Measurements from ENCODE around the gene PGP. TPM values are rescaled to one million over a fixed set of nuclear protein-coding genes. Genes with fewer than 3 reads are reported as not detected.

Gene PGP
- total RNA-seq, 2 experiments from 2014 or later, result 11.5 to 15.0 TPM

- Mint-ChIP-seq H3K9me3 (ENCODE audit: low read depth) (no peaks in the 10 kb centered on the region), H3K4me3 (no peak overlapping the region), H3K27ac (no peak overlapping the region), H3K27me3 (no peaks in the 10 kb centered on the region), H3K4me1 (no peaks in the 10 kb centered on the region), H3K36me3 (ENCODE audit: low read depth) (peaks cover 15% of the 10 kb centered on the region)
- POLR2A ChIA-PET, result no interaction called here
- DNase-seq (no peak), ATAC-seq (no peak)
- intact Hi-C loops (cut with DNase I, micrococcal nuclease), result no loop called here
- CTCF ChIA-PET, result no interaction called here
These were observed 44.6 kb downstream of the PGP start for GRCh38 chr16:2170080-2170479.

DNA sequence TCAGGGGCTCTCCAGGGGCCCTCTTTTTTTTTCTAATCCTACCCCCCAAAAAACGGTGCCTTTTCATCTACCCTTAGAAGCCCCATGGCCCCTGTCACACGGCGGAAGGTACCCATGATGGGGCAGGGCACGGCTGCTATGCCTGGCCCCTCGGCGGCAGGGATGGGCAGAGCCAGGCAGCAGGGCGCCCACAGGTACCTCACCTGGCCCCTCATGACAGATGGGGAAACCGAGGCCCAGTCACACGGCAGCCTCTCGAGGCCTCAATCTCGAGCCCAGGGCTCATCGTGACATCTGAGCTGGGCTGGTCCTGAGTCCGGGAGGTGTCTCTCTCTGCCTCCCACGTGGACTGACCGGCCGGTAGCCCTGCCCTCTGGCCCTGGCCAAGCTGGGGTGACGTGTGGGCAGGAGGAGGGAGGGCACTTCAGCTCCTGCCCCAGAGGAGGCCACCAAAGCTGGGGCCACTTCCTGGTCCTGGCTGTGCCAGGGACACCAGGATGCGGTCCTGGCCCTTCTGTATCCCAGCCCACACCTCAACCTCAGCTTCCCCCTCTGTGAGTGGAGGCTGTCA is 47.5 kb downstream of the PGP start:
- ChIA-PET CTCF (interaction anchor here (0.6 to 0.7 kb wide), 2 partner anchors 12 to 22 kb away, joined by 3 read pairs; no protein-coding TSS in a partner anchor), POLR2A (no interaction called here)
- Mint-ChIP-seq H3K36me3 (ENCODE audit: low read depth) (peaks cover 5% of the 10 kb centered on the region), H3K27me3 (no peaks in the 10 kb centered on the region), H3K27ac (no peak overlapping the region), H3K4me3 (no peak overlapping the region), H3K9me3 (ENCODE audit: low read depth) (no peaks in the 10 kb centered on the region), H3K4me1 (no peaks in the 10 kb centered on the region)
- intact Hi-C loops (cut with DNase I, micrococcal nuclease), result no loop called here
- DNase-seq (no peak), ATAC-seq (no peak)

- no peak for DNase-seq
- POLR2A ChIA-PET, result no interaction called here
- intact Hi-C loops (cut with DNase I, micrococcal nuclease), result no loop called here
- CTCF ChIA-PET, result interaction anchor here (0.7 kb wide), 1 partner anchor 11 kb away, joined by 3 read pairs; no protein-coding TSS in a partner anchor
- no peaks in the 10 kb centered on the region for H3K9me3 Mint-ChIP-seq (ENCODE audit: low read depth)
- no peaks in the 10 kb centered on the region for H3K4me1 Mint-ChIP-seq
- peaks cover 5% of the 10 kb centered on the region for H3K36me3 Mint-ChIP-seq (ENCODE audit: low read depth)
- H3K27ac Mint-ChIP-seq, result no peak overlapping the region
- H3K27me3 Mint-ChIP-seq, result no peaks in the 10 kb centered on the region
- H3K4me3 Mint-ChIP-seq, result no peak overlapping the region
- no peak for ATAC-seq
These were observed 48.2 kb downstream of the PGP start for GRCh38 chr16:2166263-2167067.

GRCh38 chr16:2165861-2166260 is 48.8 kb downstream of the PGP start:
- intact Hi-C loops (cut with DNase I, micrococcal nuclease), result no loop called here
- Mint-ChIP-seq H3K9me3 (ENCODE audit: low read depth) (no peaks in the 10 kb centered on the region), H3K4me1 (no peaks in the 10 kb centered on the region), H3K27ac (no peak overlapping the region), H3K27me3 (no peaks in the 10 kb centered on the region), H3K4me3 (no peak overlapping the region), H3K36me3 (ENCODE audit: low read depth) (peaks cover 5% of the 10 kb centered on the region)
- ATAC-seq (no peak), DNase-seq (no peak)
- ChIA-PET CTCF (no interaction called here), POLR2A (no interaction called here)

DNA sequence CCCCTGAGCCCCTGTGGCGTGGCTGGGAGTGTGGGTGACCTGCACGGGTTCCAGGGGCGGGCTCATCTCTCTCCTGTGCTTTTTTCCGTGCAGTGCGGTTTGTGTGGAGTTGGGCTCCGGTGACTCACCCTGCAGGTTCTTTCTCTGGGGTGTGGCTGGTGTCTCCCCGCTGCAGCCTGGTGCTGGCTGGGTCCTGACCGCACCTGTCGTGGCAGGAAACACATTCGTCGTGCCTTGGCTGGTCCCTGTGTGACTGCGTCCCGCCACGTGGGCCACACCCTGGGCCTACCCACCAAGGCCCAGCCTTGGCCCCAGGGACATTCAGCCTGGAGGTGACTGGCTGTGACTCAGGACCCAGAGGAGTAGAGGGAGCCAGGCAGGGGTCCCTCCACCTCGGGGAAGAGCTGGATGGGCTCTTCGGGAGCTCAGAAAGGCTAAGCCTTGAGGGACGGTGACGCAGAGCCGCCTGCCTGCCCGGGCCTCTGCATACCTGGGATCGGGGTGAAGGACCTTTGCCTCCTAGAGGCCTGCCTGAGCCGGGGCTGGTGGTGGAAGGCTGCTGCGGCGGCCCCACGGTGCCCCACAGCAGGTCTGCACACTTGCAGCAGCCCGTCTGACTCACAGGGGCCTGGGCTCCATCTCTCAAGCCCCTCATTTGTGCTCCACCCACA is 51.3 kb downstream of the PGP start:
- Mint-ChIP-seq H3K4me3 (no peak overlapping the region), H3K36me3 (ENCODE audit: low read depth) (peaks cover 5% of the 10 kb centered on the region), H3K27me3 (no peaks in the 10 kb centered on the region), H3K4me1 (peaks cover 6% of the 10 kb centered on the region), H3K27ac (no peak overlapping the region), H3K9me3 (ENCODE audit: low read depth) (no peaks in the 10 kb centered on the region)
- ChIA-PET POLR2A (no interaction called here), CTCF (no interaction called here)
- ATAC-seq (no peak), DNase-seq (no peak)
- intact Hi-C loops (cut with DNase I, micrococcal nuclease), result no loop called here

GRCh38 chr16:2162676-2163118 is 51.9 kb downstream of the PGP start:
- ATAC-seq (no peak), DNase-seq (no peak)
- Mint-ChIP-seq H3K4me3 (no peak overlapping the region), H3K9me3 (ENCODE audit: low read depth) (no peaks in the 10 kb centered on the region), H3K36me3 (ENCODE audit: low read depth) (peaks cover 5% of the 10 kb centered on the region), H3K27ac (no peak overlapping the region), H3K4me1 (peaks cover 10% of the 10 kb centered on the region), H3K27me3 (no peaks in the 10 kb centered on the region)
- CTCF ChIA-PET, result no interaction called here
- intact Hi-C loops (cut with DNase I, micrococcal nuclease), result no loop called here
- POLR2A ChIA-PET, result no interaction called here

DNA sequence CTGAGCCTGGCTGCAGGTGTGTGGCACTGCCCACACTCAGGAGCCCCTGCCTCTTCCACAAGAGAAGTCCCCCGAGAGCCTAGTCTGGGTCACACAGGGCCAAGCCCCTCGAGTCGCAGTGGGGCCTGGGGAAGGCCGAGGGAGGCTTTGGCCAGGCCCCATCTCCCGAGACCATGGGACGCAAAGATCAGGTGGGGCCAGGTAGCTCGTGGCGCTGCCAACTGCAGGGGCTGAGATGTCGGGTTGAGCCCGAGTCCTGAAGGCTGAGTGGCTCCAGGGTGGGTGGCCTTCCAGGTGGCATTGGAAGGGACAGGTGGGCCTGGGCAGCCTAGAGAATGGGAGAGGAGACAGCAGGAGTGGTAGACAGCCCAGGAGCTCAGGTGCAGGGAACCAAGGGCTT is 52.7 kb downstream of the PGP start:
- H3K27me3 Mint-ChIP-seq, result no peaks in the 10 kb centered on the region
- DNase-seq, result no peak
- no peak overlapping the region for H3K27ac Mint-ChIP-seq
- no peaks in the 10 kb centered on the region for H3K9me3 Mint-ChIP-seq (ENCODE audit: low read depth)
- ChIA-PET CTCF (interaction anchor here (0.6 kb wide), 1 partner anchor 20 kb away, joined by 3 read pairs; no protein-coding TSS in a partner anchor), POLR2A (no interaction called here)
- H3K36me3 Mint-ChIP-seq (ENCODE audit: low read depth), result peaks cover 5% of the 10 kb centered on the region
- H3K4me1 Mint-ChIP-seq, result peaks cover 17% of the 10 kb centered on the region
- no peak for ATAC-seq
- intact Hi-C loops (cut with DNase I, micrococcal nuclease), result no loop called here
- no peak overlapping the region for H3K4me3 Mint-ChIP-seq

Other genes with a start within 250 kb of the PGP start
- not detected for gene RNF151, start 248.0 kb downstream of the PGP start, total RNA-seq
- 10 to 100 TPM; 47.4 to 48.6 TPM for gene TBL3, start 242.8 kb downstream of the PGP start, total RNA-seq
- gene NOXO1, start 233.4 kb downstream of the PGP start, total RNA-seq, result not detected
- 10 to 100 TPM; 25.0 to 25.8 TPM for gene GFER, start 230.6 kb downstream of the PGP start, total RNA-seq
- gene SYNGR3, start 224.9 kb downstream of the PGP start, total RNA-seq, result 1 to 10 TPM; 4.8 to 5.9 TPM
- 10 to 100 TPM; 64.6 to 69.8 TPM for gene ZNF598, start 205.0 kb downstream of the PGP start, total RNA-seq
- gene NPW, start 195.1 kb downstream of the PGP start, total RNA-seq, result 1 to 10 TPM; 2.0 to 2.8 TPM
- gene NHERF2, start 187.9 kb downstream of the PGP start, total RNA-seq, result 1 to 10 TPM; 1.9 to 2.7 TPM
- gene NTHL1, start 167.0 kb downstream of the PGP start, total RNA-seq, result 10 to 100 TPM; 22.6 to 26.1 TPM
- 10 to 100 TPM; 49.6 to 72.9 TPM for gene TSC2, start 166.9 kb downstream of the PGP start, total RNA-seq
- 10 to 100 TPM; 64.3 to 71.2 TPM for gene PKD1, start 78.9 kb downstream of the PGP start, total RNA-seq
- under 1 TPM in 1 of 2 experiments, not detected in 1; 0.21 TPM for gene RAB26, start 66.2 kb downstream of the PGP start, total RNA-seq
- 10 to 100 TPM; 70.7 to 93.7 TPM for gene TRAF7, start 59.1 kb downstream of the PGP start, total RNA-seq
- gene CASKIN1, start 18.2 kb downstream of the PGP start, total RNA-seq, result 1 to 10 TPM in 1 of 2 experiments, under 1 TPM in 1; 0.98 to 1.3 TPM
- 10 to 100 TPM; 61.3 to 76.1 TPM for gene MLST8, start 9.4 kb downstream of the PGP start, total RNA-seq
- 1 to 10 TPM; 8.0 to 8.8 TPM for gene BRICD5, start 4.0 kb downstream of the PGP start, total RNA-seq
- gene E4F1, start 8.8 kb upstream of the PGP start, total RNA-seq, result 10 to 100 TPM; 18.0 to 18.6 TPM
- gene DNASE1L2, start 21.6 kb upstream of the PGP start, total RNA-seq, result under 1 TPM; 0.51 to 0.55 TPM
- gene ECI1, start 36.7 kb upstream of the PGP start, total RNA-seq, result 10 to 100 TPM; 23.0 to 41.0 TPM
- 100 to 1,000 TPM; 327 to 445 TPM for gene RNPS1, start 53.3 kb upstream of the PGP start, total RNA-seq
- gene ABCA3, start 125.9 kb upstream of the PGP start, total RNA-seq, result 1 to 10 TPM; 6.0 to 7.2 TPM
- gene CCNF, start 214.6 kb upstream of the PGP start, total RNA-seq, result 10 to 100 TPM; 52.2 to 53.4 TPM
- 10 to 100 TPM; 21.0 to 23.1 TPM for gene TEDC2, start 245.3 kb upstream of the PGP start, total RNA-seq

Data from activated CD4-positive, alpha-beta T cell treated with anti-CD3 and anti-CD28 coated beads for 36 hours (primary cell).